CD14-positive monocyte (primary cell): ENCODE results near the gene MRPL49. TPM values are rescaled to one million over a fixed set of nuclear protein-coding genes. Genes with fewer than 3 reads are reported as not detected.
A peak's percentile ranks its signal among the peaks of the same experiment; 100 is the strongest.

Experiments
- DNase-seq, 3 donors: peaks; one replicate each; pipeline ENCODE4 v3.0.0-alpha.2; 2011 to 2022
- H2AFZ ChIP-seq: 2 replicates; pipeline ENCODE4 v1.6.0; 2012; ENCODE audit warnings: mild to moderate bottlenecking, low read depth, low read length, inconsistent platforms; ENCODE audit not compliant: insufficient read depth, poor library complexity, severe bottlenecking
- H3K27ac ChIP-seq, 2 donors: 1 replicate in 1 of 2; 2 replicates in 1 of 2; pipeline ENCODE4 v1.5.1; 2012 to 2013; ENCODE audit warnings: low read length in 2 of 2, control low read depth in 1 of 2, inconsistent platforms in 1 of 2, low read depth in 1 of 2, mild to moderate bottlenecking in 1 of 2
- H3K27me3 ChIP-seq, 2 donors: one replicate each; pipeline versions ENCODE4 v1.6.0 to v1.6.1; 2011 to 2013; ENCODE audit warnings: low read length in 2 of 2; ENCODE audit not compliant: control insufficient read depth in 2 of 2, insufficient read depth in 2 of 2
- H3K36me3 ChIP-seq, 2 donors: replicated peaks in 1 of 2; 1 replicate in 1 of 2; 2 replicates in 1 of 2; pipeline versions ENCODE4 v1.5.1 to v1.6.1; 2012 to 2013; ENCODE audit warnings: low read length in 2 of 2, control low read depth in 1 of 2, inconsistent platforms in 1 of 2, mild to moderate bottlenecking in 1 of 2; ENCODE audit not compliant: insufficient read depth in 2 of 2, control insufficient read depth in 1 of 2
- H3K4me1 ChIP-seq, 2 donors: 1 replicate in 1 of 2; 2 replicates in 1 of 2; pipeline versions ENCODE4 v1.5.1 to v1.6.1; 2012 to 2013; ENCODE audit warnings: low read length in 2 of 2, control low read depth in 1 of 2, inconsistent platforms in 1 of 2, mild to moderate bottlenecking in 1 of 2, moderate library complexity in 1 of 2; ENCODE audit not compliant: insufficient read depth in 2 of 2, control insufficient read depth in 1 of 2
- H3K4me2 ChIP-seq: replicated peaks from 2 replicates; pipeline ENCODE3; 2012; ENCODE audit warnings: low read length, moderate library complexity, mild to moderate bottlenecking; ENCODE audit not compliant: poor library complexity, severe bottlenecking; ENCODE audit errors: extremely low read depth
- H3K4me3 ChIP-seq, 3 experiments: fragments of 200-600 bp in 1 of 3; sonication (generic) in 1 of 3; replicated peaks in 1 of 3; 1 replicate in 2 of 3; 2 replicates in 1 of 3; pipeline ENCODE4 v1.5.1; 2011 to 2013; ENCODE audit warnings: low read length in 3 of 3, mild to moderate bottlenecking in 3 of 3, control low read depth in 2 of 3, low read depth in 2 of 3, inconsistent platforms in 1 of 3, moderate library complexity in 1 of 3
- H3K79me2 ChIP-seq: 2 replicates; pipeline ENCODE4 v1.6.0; 2012; ENCODE audit warnings: mild to moderate bottlenecking, control low read depth, inconsistent platforms, low read length, moderate library complexity; ENCODE audit not compliant: insufficient read depth
- H3K9ac ChIP-seq: 2 replicates; pipeline ENCODE4 v1.6.0; 2017; ENCODE audit warnings: low read length, mild to moderate bottlenecking; ENCODE audit not compliant: insufficient read depth, poor library complexity, severe bottlenecking
- H3K9me3 ChIP-seq, 2 donors: replicated peaks in 1 of 2; 1 replicate in 1 of 2; 2 replicates in 1 of 2; pipeline versions ENCODE4 v1.5.1 to v1.6.1; 2012 to 2013; ENCODE audit warnings: low read length in 2 of 2, control low read depth in 1 of 2; ENCODE audit not compliant: control insufficient read depth in 1 of 2, insufficient read depth in 1 of 2
- H4K20me1 ChIP-seq: 2 replicates; pipeline ENCODE4 v1.6.0; 2012; ENCODE audit warnings: mild to moderate bottlenecking, low read length, control low read depth, moderate library complexity; ENCODE audit not compliant: insufficient read depth
- H3K27ac Mint-ChIP-seq, 7 donors: one replicate each; pipeline ENCODE4 v1.8.0; 2020; ENCODE audit warnings: mild to moderate bottlenecking in 7 of 7, mixed read lengths in 7 of 7, moderate library complexity in 6 of 7, inconsistent platforms in 2 of 7
- H3K27me3 Mint-ChIP-seq, 3 donors: one replicate each; pipeline ENCODE4 v1.8.0; 2021 to 2022; ENCODE audit warnings: low read depth in 3 of 3, mild to moderate bottlenecking in 3 of 3, mixed read lengths in 3 of 3, moderate library complexity in 3 of 3, inconsistent platforms in 1 of 3
- H3K36me3 Mint-ChIP-seq, 2 donors: one replicate each; pipeline ENCODE4 v1.8.0; 2020; ENCODE audit warnings: mixed read lengths in 2 of 2, inconsistent platforms in 1 of 2, mild to moderate bottlenecking in 1 of 2
- H3K4me1 Mint-ChIP-seq: one replicate; pipeline ENCODE4 v1.8.0; 2020; ENCODE audit warnings: mild to moderate bottlenecking, mixed read lengths
- H3K4me3 Mint-ChIP-seq, 2 donors: one replicate each; pipeline ENCODE4 v1.8.0; 2020; ENCODE audit warnings: mild to moderate bottlenecking in 2 of 2, mixed read lengths in 2 of 2, moderate library complexity in 1 of 2
- H3K9me3 Mint-ChIP-seq, 7 donors: one replicate each; pipeline ENCODE4 v1.8.0; 2020 to 2022; ENCODE audit warnings: mixed read lengths in 7 of 7, mild to moderate bottlenecking in 6 of 7, moderate library complexity in 6 of 7, inconsistent platforms in 2 of 7
- CTCF ChIP-seq: fragments of 200-600 bp; IDR thresholded peaks from one replicate; pipeline ENCODE4 v1.8.0; 2022; ENCODE audit warnings: antibody characterized with exemption, mild to moderate bottlenecking
- WGBS: methylation state at CpG from one replicate; pipeline ENCODE4 v1.1.5; 2013; ENCODE audit warnings: missing lambda C conversion rate; ENCODE audit not compliant: insufficient coverage; 5-methylcytosine and 5-hydroxymethylcytosine counted together
- intact Hi-C, 2 donors: fragments of 100-400 bp; cut with micrococcal nuclease; formaldehyde crosslinking; loops; one replicate each; pipeline versions ENCODE4 v1.15.0 to v1.15.1; 2023
- polyA plus RNA-seq, 3 donors: library from polyadenylated mRNA; depleted of rRNA in 1 of 3; unstranded in 2 of 3; stranded (reverse) in 1 of 3; fragments of 300-500 nt in 2 of 3; fragments of >200 nt in 1 of 3; fragmentation: Illumina TruSeq in 2 of 3; gene quantifications; 1 replicate in 2 of 3; 2 replicates in 1 of 3; pipeline ENCODE4 v1.2.3, GENCODE V29; 2012 to 2021

MRPL49 gene
- polyA plus RNA-seq, 3 donors, result 19.8 to 33.9 (median 32.7) TPM

- Mint-ChIP-seq H3K27ac (peak within 1 kb of the TSS in 6 of 7 donors; percentile 19 to 82 (median 71)), H3K27me3 (peaks cover 13 to 22% (median 15%) of the 10 kb centered on the region in 3 donors), H3K4me1 (peaks cover 43% of the 10 kb centered on the region)
Observed at GRCh38 chr11:65111744-65112545, 10.2 kb upstream of the MRPL49 start, which contains the start of gene TM7SF2. Gene TM7SF2, plus strand, starts transcription at chr11:65111872. Its CDS starts 144 bp downstream, at chr11:65112016.

More at GRCh38 chr11:65111744-65112545, 10.2 kb upstream of the MRPL49 start, which contains the start of gene TM7SF2:
- Mint-ChIP-seq H3K4me3 (peak within 1 kb of the TSS; percentile 80 to 91), H3K9me3 (peaks cover 0 to 6% (median 0%) of the 10 kb centered on the region in 7 donors), H3K36me3 (peaks cover 25 to 32% of the 10 kb centered on the region in 2 donors)
- Histone ChIP-seq H3K9ac (peak within 1 kb of the TSS; percentile 54), H3K27me3 (peaks cover 0 to 15% of the 10 kb centered on the region in 2 donors), H3K36me3 (peaks cover 21 to 29% of the 10 kb centered on the region in 2 donors), H3K4me1 (peaks cover 36 to 44% of the 10 kb centered on the region in 2 donors), H3K9me3 (no peaks in the 10 kb centered on the region), H3K4me2 (peak within 1 kb of the TSS; percentile 95), H2AFZ (peak within 1 kb of the TSS; percentile 70), H3K4me3 (peak within 1 kb of the TSS; percentile 31 to 81 (median 40)), H4K20me1 (peaks cover 31% of the 10 kb centered on the region), H3K27ac (peak within 1 kb of the TSS in 1 of 2 donors; percentile 12), H3K79me2 (peaks cover 12% of the 10 kb centered on the region)
- DNase-seq, result peak; percentile 84 to 90 (median 86)
- intact Hi-C loops, result loop anchor here in 1 of 2 donors (5.0 kb wide), 2 partner anchors 70 to 100 kb away; partner anchors contain the start of genes ARL2 and CAPN1
- under 1% methylated on average over 58 of the region's 64 CpGs for WGBS
- no peak for TF ChIP-seq CTCF
